Mammary epithelial cell (primary cell): Measurements from ENCODE around the gene MUL1.

Source experiments
- EZH2 ChIP-seq: IDR thresholded peaks from 2 replicates; pipeline ENCODE4 v1.6.1; 2012; ENCODE audit warnings: low read length, inconsistent platforms, borderline replicate concordance
- TF ChIP-seq, protein P1 (sequence below), 2 donors: IDR thresholded peaks in 1 of 2; conservative IDR thresholded peaks in 1 of 2; 2 replicates each; pipeline ENCODE4 v1.5.1; 2011 to 2012; ENCODE audit warnings: inconsistent platforms in 2 of 2, low read length in 2 of 2, mild to moderate bottlenecking in 2 of 2, control low read depth in 1 of 2, low read depth in 1 of 2; ENCODE audit not compliant: insufficient read depth in 1 of 2; ENCODE audit errors: extremely low read depth in 1 of 2

DNA sequence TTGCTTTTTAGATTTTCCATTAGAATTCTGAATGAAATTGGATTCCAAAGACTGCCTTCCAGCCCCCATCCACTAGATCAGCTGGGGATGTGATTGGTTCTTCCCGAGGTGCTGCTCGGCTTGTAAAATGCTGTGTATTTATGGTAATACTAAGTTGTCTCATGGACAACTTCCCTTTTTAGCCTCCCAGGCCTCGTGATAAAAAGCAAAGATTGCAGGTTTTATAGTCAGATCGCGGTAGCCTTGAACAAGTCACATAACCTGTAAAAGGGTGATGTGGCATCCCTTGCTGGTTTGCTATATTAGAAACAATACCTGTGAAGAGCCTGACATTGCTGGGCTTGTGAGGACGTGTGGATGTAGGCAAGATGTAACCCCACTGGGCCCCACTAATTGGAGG lies 10.4 kb downstream of the MUL1 start:
- TF ChIP-seq, protein P1, sequence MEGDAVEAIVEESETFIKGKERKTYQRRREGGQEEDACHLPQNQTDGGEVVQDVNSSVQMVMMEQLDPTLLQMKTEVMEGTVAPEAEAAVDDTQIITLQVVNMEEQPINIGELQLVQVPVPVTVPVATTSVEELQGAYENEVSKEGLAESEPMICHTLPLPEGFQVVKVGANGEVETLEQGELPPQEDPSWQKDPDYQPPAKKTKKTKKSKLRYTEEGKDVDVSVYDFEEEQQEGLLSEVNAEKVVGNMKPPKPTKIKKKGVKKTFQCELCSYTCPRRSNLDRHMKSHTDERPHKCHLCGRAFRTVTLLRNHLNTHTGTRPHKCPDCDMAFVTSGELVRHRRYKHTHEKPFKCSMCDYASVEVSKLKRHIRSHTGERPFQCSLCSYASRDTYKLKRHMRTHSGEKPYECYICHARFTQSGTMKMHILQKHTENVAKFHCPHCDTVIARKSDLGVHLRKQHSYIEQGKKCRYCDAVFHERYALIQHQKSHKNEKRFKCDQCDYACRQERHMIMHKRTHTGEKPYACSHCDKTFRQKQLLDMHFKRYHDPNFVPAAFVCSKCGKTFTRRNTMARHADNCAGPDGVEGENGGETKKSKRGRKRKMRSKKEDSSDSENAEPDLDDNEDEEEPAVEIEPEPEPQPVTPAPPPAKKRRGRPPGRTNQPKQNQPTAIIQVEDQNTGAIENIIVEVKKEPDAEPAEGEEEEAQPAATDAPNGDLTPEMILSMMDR (conservative IDR thresholded peaks at IDR 0.05 in 1 of 2, IDR thresholded peaks at IDR 0.05 in 1 of 2; ENCODE audit: extremely low read depth in 1 of 2, insufficient read depth in 1 of 2, low read depth in 1 of 2, low read length in 2 of 2): no peak
- TF ChIP-seq EZH2: no peak
